ENCODE data around the gene CORO7.

CORO7 gene
- long read RNA-seq, transcript CORO7-201 (28 exons, 3,540 nt): major isoform, 441 of 549 reads
- long read RNA-seq, transcript CORO7-222 (26 exons, 2,826 nt): minor isoform, 18 of 549 reads
- long read RNA-seq, partial matches to known transcripts: 30 of 549 reads
- long read RNA-seq, other reads (novel, unspliced or antisense): 57 of 549 reads

DNA sequence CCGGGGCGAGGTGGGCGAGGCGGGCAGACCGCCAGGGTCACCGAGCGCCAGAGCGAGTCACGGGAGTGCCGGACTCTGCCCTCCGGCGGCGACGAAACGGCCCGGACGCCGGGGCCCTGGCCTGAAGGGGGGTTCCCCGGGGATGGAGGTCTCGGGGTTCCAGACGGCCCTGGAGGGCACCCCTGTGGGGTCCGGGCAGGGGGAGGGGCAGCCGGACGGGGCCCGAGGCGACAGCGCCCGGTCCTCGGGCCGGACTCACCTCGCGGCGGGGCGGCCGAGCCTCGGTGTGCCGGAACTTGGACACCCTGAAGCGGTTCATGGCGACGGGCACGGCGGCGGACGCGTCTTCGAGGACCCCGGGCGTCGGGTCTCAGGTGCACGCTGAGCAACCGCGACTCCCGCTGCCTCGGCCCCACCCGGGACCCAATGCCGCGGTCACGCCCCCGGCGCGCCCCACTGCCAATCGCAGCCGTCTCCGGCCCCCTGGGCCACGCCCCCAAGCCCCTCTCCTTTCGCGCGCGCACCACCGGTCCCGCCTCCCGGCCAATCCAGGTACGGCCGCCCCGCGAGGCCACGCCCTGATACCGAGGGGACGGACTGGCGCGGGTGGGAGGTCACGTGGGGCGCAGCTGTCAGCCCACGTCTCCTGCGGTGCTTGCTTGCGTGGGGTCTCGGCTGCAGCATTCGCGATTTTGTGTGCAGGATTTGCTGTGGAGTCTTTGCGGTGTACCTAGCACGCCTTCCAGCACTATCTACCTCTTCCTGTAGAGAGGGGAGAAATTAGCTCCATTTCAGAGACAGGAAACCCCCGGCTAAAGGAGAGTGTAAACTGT, at the start of gene CORO7:
CORO7 (minus strand) TSS at position 397 of the 833 bp plus-strand sequence; CDS start at position 319, 78 bp downstream.
- TF ChIP-seq POLR2AphosphoS5 (IDR thresholded peaks at IDR 0.05; ENCODE audit: low read depth) (peak; percentile 36; the same call in 1 of the 2 replicates), CTCF (IDR thresholded peaks at IDR 0.05; ENCODE audit: insufficient read depth, low read length) (no peak)
- Histone ChIP-seq H3K27ac (replicated peaks) (peak within 1 kb of the TSS; percentile 83), H3K27me3 (ENCODE audit: insufficient read depth, poor library complexity, severe bottlenecking) (no peaks in the 10 kb centered on the region), H3K4me3 (replicated peaks; ENCODE audit: insufficient read depth, low read length) (peak within 1 kb of the TSS; percentile 83)
- peak; percentile 90 to 97 for DNase-seq (ENCODE audit: low read depth in 1 of 2, low spot score in 1 of 2)

- H3K4me3 ChIP-seq (replicated peaks; ENCODE audit: insufficient read depth, low read length): no peak overlapping the region
- H3K27ac ChIP-seq (replicated peaks): no peak overlapping the region
- TF ChIP-seq REST (IDR thresholded peaks at IDR 0.05; ENCODE audit: insufficient replicate concordance, low read depth) (no peak), CTCF (IDR thresholded peaks at IDR 0.05; ENCODE audit: insufficient read depth, low read length) (no peak), SPI1 (IDR thresholded peaks at IDR 0.05; ENCODE audit: borderline replicate concordance, low read depth) (no peak), GABPA (IDR thresholded peaks at IDR 0.05; ENCODE audit: low read depth) (no peak), POLR2AphosphoS5 (IDR thresholded peaks at IDR 0.05; ENCODE audit: low read depth) (no peak)
- DNase-seq (ENCODE audit: low read depth in 1 of 2, low spot score in 1 of 2): no peak
- no peaks in the 10 kb centered on the region for H3K27me3 ChIP-seq (ENCODE audit: insufficient read depth, poor library complexity, severe bottlenecking)
Observed at GRCh38 chr16:4463522-4464163, 47.2 kb upstream of the CORO7 start.

DNA sequence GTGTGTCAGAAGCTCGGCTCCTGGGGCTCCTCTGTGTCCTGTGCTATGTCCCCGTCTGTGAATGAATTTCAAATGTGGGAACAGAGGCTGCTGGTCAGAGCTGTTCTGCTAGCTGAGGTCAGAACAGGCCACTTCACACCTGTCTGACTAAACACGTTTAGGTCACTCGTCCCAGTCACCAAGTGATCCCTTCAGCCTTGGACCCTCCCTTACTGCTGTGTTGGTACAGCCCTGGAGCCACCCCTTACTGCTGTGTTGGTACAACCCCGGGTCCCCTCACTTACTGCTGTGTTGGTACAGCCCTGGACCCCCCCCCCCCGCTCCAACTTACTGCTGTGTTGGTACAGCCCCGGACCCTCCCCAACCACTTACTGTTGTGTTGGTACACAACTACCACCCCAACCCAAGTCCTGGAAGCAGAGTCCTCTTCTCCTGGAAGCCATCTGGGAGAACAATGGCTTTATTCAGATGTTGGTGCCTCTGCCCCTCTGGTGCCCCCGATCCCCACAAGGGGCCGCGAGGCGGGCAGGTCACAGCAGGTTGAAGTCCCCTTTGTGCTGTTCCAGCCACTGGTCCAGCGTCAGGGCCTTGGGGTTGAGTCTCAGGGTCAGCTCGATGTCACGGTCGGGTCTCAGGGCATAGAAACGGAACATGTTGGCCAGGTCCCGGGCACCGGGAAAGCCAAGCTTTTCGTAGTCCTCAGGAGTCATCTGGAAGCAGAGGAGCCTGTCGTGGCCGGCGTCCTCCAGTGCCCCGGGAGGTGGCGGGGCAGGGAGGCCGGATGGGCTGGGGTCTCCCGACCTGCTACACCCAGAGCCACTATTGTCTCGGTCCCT, 45.1 kb upstream of the CORO7 start:
- no peak; the same call in 1 of the 2 replicates for TF ChIP-seq POLR2AphosphoS5 (IDR thresholded peaks at IDR 0.05; ENCODE audit: low read depth)
- TF ChIP-seq CTCF (IDR thresholded peaks at IDR 0.05; ENCODE audit: insufficient read depth, low read length): no peak
- TF ChIP-seq GABPA (IDR thresholded peaks at IDR 0.05; ENCODE audit: low read depth): no peak
- TF ChIP-seq SPI1 (IDR thresholded peaks at IDR 0.05; ENCODE audit: borderline replicate concordance, low read depth): no peak
- TF ChIP-seq REST (IDR thresholded peaks at IDR 0.05; ENCODE audit: insufficient replicate concordance, low read depth): no peak
- Histone ChIP-seq H3K27me3 (ENCODE audit: insufficient read depth, poor library complexity, severe bottlenecking) (no peaks in the 10 kb centered on the region), H3K27ac (replicated peaks) (no peak overlapping the region), H3K4me3 (replicated peaks; ENCODE audit: insufficient read depth, low read length) (no peak overlapping the region)
- DNase-seq (ENCODE audit: low read depth in 1 of 2, low spot score in 1 of 2): no peak

All from HL-60 (cell line).